ENCODE data around the gene PICALM.

Gene PICALM

DNA sequence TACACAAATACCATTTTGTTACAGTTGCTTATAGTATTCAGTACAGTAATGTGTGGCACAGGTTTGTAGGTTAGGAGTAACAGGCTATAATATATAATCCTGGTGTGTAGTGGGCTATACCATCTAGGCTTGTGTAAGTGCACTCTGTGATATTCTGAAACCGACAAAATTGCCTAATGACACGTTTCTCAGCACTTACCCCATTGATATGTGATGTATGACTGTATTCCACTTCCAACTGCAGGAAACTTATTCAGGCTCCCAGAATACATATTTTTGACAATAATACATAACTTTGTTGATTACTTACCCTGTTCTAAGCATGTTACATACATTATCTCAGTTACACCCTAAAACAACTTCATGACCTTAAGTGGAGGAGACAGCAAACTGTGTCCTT, 5.1 kb upstream of the PICALM start:
- no peak for DNase-seq (ENCODE audit: low spot score)

GRCh38 chr11:86072211-86072610, 3.3 kb upstream of the PICALM start:
- no peak for DNase-seq (ENCODE audit: low spot score)

GRCh38 chr11:86070142-86071056, 1.5 kb upstream of the PICALM start:
- no peak for DNase-seq (ENCODE audit: low spot score)

DNA sequence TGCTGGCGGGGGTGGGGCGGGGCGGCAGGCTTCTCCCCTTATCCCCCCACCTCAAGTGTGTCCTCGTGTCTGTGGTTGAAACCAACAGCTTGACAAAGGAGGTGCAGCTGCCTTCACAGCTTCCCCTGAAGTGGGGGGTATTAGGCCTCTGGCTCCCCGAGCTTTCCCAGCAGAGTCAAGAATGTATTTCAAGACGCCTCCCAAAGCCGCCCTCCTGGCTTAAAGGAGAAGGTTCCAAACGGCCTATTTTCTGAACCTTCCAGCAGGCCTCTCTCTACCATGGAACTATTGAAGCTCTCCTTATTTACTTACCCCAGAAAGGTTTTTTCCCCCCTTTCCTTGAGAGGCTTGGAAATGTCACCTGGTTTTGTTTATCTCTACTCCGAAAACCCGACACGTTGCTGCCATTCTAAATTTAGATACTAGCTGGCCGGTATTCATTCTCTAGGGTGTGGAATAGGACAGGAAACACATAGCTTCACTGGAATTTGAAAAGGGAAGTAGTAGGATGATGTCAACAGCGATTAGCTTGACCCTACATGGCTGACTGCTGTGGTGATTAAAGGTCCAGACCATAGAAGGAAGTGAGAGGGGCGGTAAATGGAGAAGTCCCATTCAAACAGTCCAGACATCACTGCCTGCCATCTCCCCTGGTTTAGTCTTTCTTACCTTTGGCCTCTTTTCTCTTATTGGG, 671 bp upstream of the PICALM start:
- DNase-seq (ENCODE audit: low spot score), result no peak

DNA sequence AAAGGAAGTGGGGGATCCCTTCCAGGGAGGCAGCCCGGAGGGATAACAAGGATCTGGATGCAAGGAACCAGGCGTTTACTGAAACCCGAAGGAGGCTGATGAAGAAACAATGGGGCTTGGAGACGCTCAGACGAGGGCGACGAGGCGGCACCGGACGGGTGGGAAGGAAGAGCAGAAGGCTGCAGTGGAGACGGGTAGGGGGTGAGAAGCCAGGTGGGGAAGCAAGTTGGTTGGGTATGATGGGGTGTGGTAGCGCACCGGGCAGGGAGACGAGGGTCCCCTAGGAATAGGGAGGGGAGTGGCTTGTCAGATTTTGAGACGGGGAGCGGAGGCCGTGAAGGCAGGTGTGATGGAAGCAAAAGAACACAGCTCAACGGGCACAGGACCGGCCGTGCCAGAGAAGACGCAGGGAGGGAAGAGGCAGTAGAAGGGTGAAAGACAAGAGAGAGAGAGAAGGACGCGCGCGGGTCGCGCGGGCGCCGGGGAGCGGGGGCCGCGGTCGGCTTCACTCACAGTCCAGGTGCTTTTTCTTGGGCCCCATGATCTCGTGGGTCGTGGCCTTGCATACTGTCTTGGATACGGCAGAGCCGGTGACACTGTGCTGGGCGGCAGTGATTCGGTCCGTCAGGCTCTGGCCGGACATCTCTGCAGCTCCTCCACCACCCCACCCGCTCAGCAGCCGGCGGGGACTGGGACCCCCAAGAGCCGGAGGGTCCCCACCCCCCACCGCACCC, 579 bp downstream of the PICALM start:
- peak; percentile 64 for DNase-seq (ENCODE audit: low spot score)

DNA sequence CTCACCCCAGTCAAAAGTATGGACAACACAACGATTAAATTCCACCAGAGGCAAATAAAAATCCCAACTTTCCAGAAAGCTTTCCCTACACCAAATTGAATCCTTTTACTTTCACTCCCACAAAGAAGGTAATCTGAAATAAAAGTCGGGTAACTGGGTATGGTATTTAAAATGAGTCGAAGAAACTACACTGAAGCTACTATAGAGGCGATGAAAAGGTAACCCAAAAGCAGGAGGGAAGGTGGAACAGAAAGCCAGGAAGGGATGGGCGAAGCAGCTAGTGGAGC, 1.1 kb downstream of the PICALM start:
- no peak for DNase-seq (ENCODE audit: low spot score)

DNA sequence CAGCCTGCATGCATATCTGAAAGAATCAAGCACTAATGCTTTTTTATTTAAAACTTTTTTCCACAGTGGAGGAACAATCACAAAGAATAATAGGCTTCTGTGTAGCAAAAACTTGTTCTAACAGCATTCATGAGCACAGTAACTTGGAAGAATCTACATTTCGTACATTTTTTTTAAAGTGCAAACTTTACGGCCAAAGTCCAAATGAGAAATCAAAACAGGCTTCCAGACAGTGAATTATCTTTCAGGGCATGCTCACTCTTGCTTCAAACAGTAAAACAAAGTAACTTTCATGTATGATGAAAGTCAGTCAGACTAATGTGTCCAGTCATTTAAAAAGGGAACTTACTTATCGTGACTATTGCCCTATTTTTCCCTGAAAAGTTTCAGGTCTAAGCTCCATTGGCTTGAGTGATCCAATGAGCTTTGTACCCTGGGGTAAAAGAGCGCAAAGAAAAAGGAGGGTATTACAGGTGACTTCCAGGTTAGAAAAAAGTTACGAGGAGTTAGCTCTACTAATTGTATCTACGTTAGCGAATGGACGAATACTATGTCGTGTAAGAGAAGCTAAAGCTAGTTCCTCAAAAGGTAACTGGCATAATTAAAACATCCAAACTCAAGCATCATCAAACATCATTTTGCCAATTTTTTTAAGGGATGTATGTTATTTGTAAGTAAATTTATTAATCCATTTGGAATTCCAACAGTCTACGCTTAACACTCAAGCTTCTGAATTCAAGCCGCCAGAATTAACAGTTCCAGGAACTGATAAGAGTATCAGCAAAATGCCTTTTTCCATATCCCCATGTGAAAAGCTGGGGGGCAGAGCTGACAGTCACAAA, 1.7 kb downstream of the PICALM start:
- DNase-seq (ENCODE audit: low spot score), result no peak

DNA sequence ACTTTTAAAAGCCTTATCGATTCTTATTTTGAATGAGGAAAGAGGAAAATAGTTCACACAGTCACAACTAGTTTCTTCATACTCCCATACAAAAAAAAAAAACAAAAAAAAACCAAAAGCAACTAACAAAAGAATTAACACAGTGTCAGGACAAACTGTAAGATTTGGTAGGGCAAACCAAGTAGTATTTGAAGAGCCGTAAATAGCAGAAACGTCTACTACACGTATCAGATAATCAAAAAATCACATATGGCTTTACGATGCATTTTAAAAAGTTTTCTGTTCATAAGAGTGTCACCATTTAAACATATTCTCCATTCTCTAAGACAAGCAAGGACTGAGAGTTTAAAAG, 2.3 kb downstream of the PICALM start:
- no peak for DNase-seq (ENCODE audit: low spot score)

- no peak for DNase-seq (ENCODE audit: low spot score)
These were observed 2.9 kb downstream of the PICALM start for GRCh38 chr11:86066033-86066432.

DNA sequence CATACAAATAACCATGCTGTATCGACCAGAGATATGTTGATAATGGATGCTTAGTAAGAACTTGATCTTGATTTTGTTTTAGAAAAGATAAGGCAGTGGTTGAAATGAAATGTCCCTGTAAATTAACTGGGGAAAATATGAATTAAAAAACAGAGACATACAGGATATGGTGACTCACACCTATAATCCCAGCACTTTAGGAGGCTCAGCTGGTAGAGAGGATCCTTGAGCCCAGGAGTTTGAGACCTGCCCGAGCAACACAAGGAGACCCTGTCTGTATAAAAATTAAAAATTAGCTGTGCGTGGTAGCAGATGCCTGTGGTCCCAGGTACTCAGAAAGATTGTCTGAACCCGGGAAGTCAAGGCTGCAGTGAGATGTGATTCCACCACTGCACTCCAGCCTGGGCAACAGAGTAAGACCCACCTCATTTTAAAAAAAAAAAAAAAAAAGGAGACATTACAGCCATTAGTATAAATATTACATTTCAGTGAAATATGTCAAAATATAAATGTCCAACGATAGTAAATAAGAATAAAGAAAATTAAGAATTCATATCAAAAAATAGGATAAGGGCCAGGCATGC, 4.6 kb downstream of the PICALM start:
- DNase-seq (ENCODE audit: low spot score), result no peak

DNA sequence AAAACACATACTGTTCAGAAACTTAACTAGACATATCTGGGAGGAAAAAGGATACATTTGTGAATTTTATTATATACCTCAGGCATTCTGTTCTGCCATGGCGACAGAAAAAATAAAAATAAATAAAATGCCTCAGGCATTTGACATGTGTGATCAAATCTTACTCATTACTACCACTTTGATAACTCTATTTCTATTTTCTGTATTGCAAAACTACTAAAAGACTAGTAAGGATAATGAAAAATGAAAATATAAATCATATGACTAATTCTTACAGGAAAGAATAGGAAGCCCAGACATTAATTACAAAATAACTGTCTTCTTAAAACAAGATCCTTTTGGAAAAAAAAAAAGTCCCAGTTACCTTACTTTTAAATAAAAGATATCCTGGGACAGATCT, 5.3 kb downstream of the PICALM start:
- DNase-seq (ENCODE audit: low spot score), result no peak

- no peak for DNase-seq (ENCODE audit: low spot score)
These were observed 6.2 kb downstream of the PICALM start for GRCh38 chr11:86062719-86063118.

GRCh38 chr11:86061483-86062205, 7.2 kb downstream of the PICALM start:
- DNase-seq (ENCODE audit: low spot score), result no peak

- DNase-seq (ENCODE audit: low spot score), result no peak
These were observed 8.3 kb downstream of the PICALM start for GRCh38 chr11:86060544-86060943.

- no peak for DNase-seq (ENCODE audit: low spot score)
These were observed 10.5 kb downstream of the PICALM start for GRCh38 chr11:86058360-86058759.

GRCh38 chr11:86056351-86056854, 12.5 kb downstream of the PICALM start:
- no peak for DNase-seq (ENCODE audit: low spot score)

GRCh38 chr11:86052693-86053641, 15.9 kb downstream of the PICALM start:
- no peak for DNase-seq (ENCODE audit: low spot score)

DNA sequence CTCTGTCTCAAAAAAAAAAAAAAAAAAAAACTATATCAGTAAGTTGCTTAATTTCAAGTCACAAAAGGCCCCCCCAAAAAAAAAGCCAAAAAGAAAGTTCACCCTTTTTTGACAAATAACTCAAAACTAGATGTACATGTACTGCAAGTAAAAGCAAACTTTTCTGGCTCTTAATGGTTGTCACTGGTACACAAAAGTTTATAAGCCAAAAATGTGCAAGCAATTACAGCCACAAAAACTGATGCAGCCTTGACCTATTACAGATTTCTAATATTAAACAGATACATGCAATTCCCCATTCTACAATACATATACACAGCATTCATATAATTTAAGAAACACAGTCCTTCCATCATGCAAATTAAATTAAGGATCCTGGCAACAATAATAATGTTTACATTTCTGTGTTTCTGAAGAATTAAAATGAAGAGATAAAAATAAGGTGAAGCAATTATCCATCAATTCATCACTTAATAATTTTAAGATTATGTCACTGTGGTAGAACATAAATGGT, 18.6 kb downstream of the PICALM start:
- no peak for DNase-seq (ENCODE audit: low spot score)

- DNase-seq (ENCODE audit: low spot score), result no peak
These were observed 21.5 kb downstream of the PICALM start for GRCh38 chr11:86047275-86047991.

All from ecto neural progenitor cell (in vitro differentiated cells).